ENCODE data around the gene SUN1. TPM values are rescaled to one million over a fixed set of nuclear protein-coding genes. Genes with fewer than 3 reads are reported as not detected.
"Not testable (repeated sequence)": the region's sequence is repeated elsewhere in the genome, so short reads cannot be mapped to it uniquely, and the experiment has no call there.

The SUN1 gene
- total RNA-seq, 4 donors from 2014 or later: 225 to 475 (median 263) TPM

- DNase-seq (ENCODE audit: low spot score in 2 of 2): no peak
- 87% methylated on average over 12 of the region's 15 CpGs for WGBS
- Histone ChIP-seq H3K4me3 (no peak overlapping the region), H3K36me3 (no peaks in the 10 kb centered on the region), H3K27ac (no peak overlapping the region), H3K4me1 (peaks cover 30% of the 10 kb centered on the region), H3K27me3 (peaks cover 11% of the 10 kb centered on the region), H3K9me3 (no peaks in the 10 kb centered on the region)
- TF ChIP-seq POLR2AphosphoS5 (IDR thresholded peaks at IDR 0.05): no peak
- TF ChIP-seq POLR2A (IDR thresholded peaks at IDR 0.05): no peak
These were observed 88.8 kb downstream of the SUN1 start for GRCh38 chr7:921071-921461.

GRCh38 chr7:921581-922333 lies 89.5 kb downstream of the SUN1 start:
- no peak for TF ChIP-seq EP300 (IDR thresholded peaks at IDR 0.05)
- TF ChIP-seq, protein P1, sequence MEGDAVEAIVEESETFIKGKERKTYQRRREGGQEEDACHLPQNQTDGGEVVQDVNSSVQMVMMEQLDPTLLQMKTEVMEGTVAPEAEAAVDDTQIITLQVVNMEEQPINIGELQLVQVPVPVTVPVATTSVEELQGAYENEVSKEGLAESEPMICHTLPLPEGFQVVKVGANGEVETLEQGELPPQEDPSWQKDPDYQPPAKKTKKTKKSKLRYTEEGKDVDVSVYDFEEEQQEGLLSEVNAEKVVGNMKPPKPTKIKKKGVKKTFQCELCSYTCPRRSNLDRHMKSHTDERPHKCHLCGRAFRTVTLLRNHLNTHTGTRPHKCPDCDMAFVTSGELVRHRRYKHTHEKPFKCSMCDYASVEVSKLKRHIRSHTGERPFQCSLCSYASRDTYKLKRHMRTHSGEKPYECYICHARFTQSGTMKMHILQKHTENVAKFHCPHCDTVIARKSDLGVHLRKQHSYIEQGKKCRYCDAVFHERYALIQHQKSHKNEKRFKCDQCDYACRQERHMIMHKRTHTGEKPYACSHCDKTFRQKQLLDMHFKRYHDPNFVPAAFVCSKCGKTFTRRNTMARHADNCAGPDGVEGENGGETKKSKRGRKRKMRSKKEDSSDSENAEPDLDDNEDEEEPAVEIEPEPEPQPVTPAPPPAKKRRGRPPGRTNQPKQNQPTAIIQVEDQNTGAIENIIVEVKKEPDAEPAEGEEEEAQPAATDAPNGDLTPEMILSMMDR (IDR thresholded peaks at IDR 0.05): no peak
- TF ChIP-seq POLR2A (IDR thresholded peaks at IDR 0.05): no peak
- TF ChIP-seq POLR2AphosphoS5 (IDR thresholded peaks at IDR 0.05): no peak
- Histone ChIP-seq H3K4me1 (peaks cover 23% of the 10 kb centered on the region), H3K36me3 (no peaks in the 10 kb centered on the region), H3K27me3 (peaks cover 11% of the 10 kb centered on the region), H3K27ac (no peak overlapping the region), H3K4me3 (peak overlapping the region; percentile 5), H3K9me3 (no peaks in the 10 kb centered on the region)
- peak; percentile 56 to 78 for DNase-seq (ENCODE audit: low spot score in 2 of 2)
- WGBS: 69% methylated on average over 20 of the region's 36 CpGs

DNA sequence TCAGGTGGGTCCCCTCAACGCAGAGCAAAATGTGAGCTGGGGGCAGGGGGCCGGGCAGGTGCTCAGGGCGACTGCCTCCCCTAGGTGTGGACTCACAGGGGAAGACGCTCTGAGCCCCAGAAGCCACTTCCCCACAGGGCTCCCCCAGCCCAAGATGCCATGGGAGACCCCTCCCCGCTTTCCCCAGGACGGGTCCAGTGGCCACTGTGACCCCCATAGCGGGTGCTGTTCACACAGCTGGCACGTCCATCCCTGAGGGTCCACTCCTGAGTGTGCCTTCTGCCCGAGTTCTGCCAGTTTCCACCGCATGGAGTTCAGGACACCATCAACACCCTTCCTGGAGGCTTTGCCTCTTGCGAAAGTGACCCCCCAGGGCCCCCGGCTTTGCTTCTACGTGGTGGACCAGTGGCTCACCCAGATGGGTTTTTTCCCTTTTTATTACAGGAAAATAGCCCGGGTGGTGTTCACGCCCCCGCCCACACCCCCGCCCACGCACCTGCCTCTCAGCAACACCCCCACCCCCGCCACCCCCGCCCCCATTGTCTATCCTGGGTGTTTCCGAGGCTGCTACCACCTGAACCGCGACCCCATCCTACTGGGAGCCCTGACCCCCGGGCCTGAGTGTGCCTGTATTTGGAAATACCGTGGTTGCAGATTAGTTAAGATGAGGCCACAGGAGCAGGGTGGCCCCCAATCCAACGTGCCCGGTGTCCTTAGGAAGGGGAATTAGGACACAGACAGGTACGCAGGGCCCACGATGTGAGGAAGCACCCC lies 90.2 kb downstream of the SUN1 start:
- TF ChIP-seq, protein P1 (IDR thresholded peaks at IDR 0.05): no peak
- no peak for TF ChIP-seq POLR2AphosphoS5 (IDR thresholded peaks at IDR 0.05)
- TF ChIP-seq EP300 (IDR thresholded peaks at IDR 0.05): no peak
- no peak for TF ChIP-seq POLR2A (IDR thresholded peaks at IDR 0.05)
- peak in 1 of 2 donors; percentile 72 for DNase-seq (ENCODE audit: low spot score in 2 of 2)
- H3K27me3 ChIP-seq: peaks cover 11% of the 10 kb centered on the region
- H3K9me3 ChIP-seq: no peaks in the 10 kb centered on the region
- peak overlapping the region; percentile 5 for H3K4me3 ChIP-seq
- H3K36me3 ChIP-seq: no peaks in the 10 kb centered on the region
- H3K27ac ChIP-seq: no peak overlapping the region
- H3K4me1 ChIP-seq: peaks cover 23% of the 10 kb centered on the region
- WGBS: 62% methylated on average over 26 of the region's 29 CpGs

DNA sequence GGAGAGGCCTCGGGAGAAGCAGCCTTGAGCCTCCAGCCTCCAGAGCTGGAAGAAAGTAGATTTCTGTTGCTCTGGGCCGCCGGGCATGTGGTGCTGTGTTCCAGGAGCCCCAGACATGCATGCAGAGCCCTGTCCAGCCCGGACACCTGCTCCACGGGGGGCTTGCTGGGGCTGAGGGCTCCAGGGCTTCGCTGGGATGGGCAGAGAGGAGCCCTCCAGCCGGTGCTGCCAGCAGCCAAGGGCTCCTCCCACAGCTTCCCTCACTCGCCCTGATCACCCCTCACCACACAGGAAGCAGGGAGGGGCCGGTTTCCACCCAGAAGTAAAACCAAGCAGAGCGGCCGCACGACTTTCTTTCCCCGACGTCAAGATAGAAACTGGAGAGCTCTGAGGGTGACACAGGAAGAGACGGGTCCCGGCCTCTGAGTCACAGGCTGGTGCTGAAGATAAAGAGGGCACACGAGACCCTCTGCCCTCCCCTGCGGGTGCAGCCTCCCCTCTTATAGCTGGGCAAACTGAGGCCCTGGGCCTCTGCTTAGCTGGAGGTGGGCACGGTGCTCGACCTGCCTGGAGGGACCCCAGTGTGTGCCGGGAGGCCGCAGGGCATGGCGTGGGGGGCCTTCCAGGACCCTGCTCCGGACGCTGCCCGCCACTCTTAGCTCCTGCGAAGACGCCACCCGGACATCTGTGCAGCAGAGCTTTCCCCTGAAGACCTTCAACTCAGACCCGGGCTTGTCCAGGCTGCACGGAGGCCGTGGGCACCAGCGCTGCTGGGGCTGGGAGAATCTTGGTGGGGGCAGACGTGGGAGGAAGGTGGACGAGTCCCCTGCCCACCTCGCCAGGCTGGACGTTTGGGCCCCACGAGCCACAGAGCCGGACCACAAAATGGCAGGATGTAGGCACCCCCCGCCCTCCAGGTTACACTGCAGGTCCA lies 91.1 kb downstream of the SUN1 start:
- H3K9me3 ChIP-seq: no peaks in the 10 kb centered on the region
- H3K36me3 ChIP-seq: no peaks in the 10 kb centered on the region
- H3K4me3 ChIP-seq: peak overlapping the region; percentile 5
- H3K27ac ChIP-seq: peak overlapping the region; percentile 12
- WGBS: 20% methylated on average over 14 of the region's 40 CpGs
- H3K27me3 ChIP-seq: peaks cover 11% of the 10 kb centered on the region
- peaks cover 23% of the 10 kb centered on the region for H3K4me1 ChIP-seq
- TF ChIP-seq EP300 (IDR thresholded peaks at IDR 0.05) (no peak), POLR2A (IDR thresholded peaks at IDR 0.05) (no peak), POLR2AphosphoS5 (IDR thresholded peaks at IDR 0.05) (no peak)
- TF ChIP-seq, protein P1 (IDR thresholded peaks at IDR 0.05): no peak
- DNase-seq (ENCODE audit: low spot score in 2 of 2): peak; percentile 88 to 91

DNA sequence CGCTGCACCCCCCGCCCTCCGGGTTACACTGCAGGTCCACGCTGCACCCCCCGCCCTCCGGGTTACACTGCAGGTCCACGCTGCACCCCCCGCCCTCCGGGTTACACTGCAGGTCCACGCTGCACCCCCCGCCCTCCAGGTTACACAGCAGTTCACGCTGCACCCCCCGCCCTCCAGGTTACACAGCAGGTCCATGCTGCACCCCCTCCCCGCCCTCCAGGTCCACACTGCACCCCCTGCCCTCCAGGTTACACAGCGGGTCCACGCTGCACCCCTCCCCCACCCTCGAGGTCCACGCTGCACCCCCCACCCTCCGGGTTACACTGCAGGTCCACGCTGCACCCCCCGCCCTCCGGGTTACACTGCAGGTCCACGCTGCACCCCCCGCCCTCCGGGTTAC lies 91.8 kb downstream of the SUN1 start:
- H3K36me3 ChIP-seq, H3K9me3 ChIP-seq, H3K4me3 ChIP-seq, H3K27ac ChIP-seq: not testable (repeated sequence)
- DNase-seq (ENCODE audit: low spot score in 2 of 2): peak in 1 of 2 donors; percentile 63
- no CpG with 5 or more reads among the region's 25 CpGs for WGBS
- Histone ChIP-seq H3K4me1 (peaks cover 23% of the 10 kb centered on the region), H3K27me3 (peaks cover 11% of the 10 kb centered on the region)

Other genes with a start within 250 kb of the SUN1 start
- 10 to 100 TPM; 26.7 to 34.4 (median 29.0) TPM for gene DNAAF5, start 105.8 kb upstream of the SUN1 start, total RNA-seq
- gene PRKAR1B, start 105.2 kb upstream of the SUN1 start, total RNA-seq: 10 to 100 TPM in 2 of 4 donors, 1 to 10 TPM in 2; 8.2 to 12.3 (median 10.5) TPM
- 10 to 100 TPM; 27.7 to 58.2 (median 47.8) TPM for gene GET4, start 44.1 kb downstream of the SUN1 start, total RNA-seq
- 1 to 10 TPM; 4.1 to 9.1 (median 6.3) TPM for gene ADAP1, start 122.2 kb downstream of the SUN1 start, total RNA-seq
- 10 to 100 TPM; 11.6 to 55.2 (median 13.2) TPM for gene COX19, start 143.1 kb downstream of the SUN1 start, total RNA-seq
- gene CYP2W1, start 150.7 kb downstream of the SUN1 start, total RNA-seq: 10 to 100 TPM; 13.3 to 20.8 (median 15.4) TPM
- 10 to 100 TPM; 24.1 to 50.8 (median 39.3) TPM for gene GPR146, start 212.1 kb downstream of the SUN1 start, total RNA-seq

Measured in suprapubic skin (tissue), 4 donors.